Vagina (tissue), 2 donors: Measurements from ENCODE around the gene GAMT.

ENCODE experiments used
- POLR2A ChIP-seq, 2 donors: fragments of 450-650 bp; IDR thresholded peaks; one replicate each; pipeline ENCODE4 v1.6.1; 2017; ENCODE audit warnings: antibody characterized with exemption in 2 of 2, mild to moderate bottlenecking in 2 of 2, moderate library complexity in 2 of 2
- POLR2AphosphoS5 ChIP-seq, 2 donors: sonication (generic); formaldehyde crosslinking; IDR thresholded peaks; one replicate each; pipeline ENCODE4 v1.9.0; 2017; ENCODE audit warnings: antibody characterized with exemption in 2 of 2, mild to moderate bottlenecking in 2 of 2, low read depth in 1 of 2; ENCODE audit not compliant: insufficient read depth in 1 of 2
- TF ChIP-seq, protein P1 (sequence below), 3 experiments: fragments of 450-650 bp in 2 of 3; fragments of 200-600 bp in 1 of 3; sonication (generic) in 1 of 3; IDR thresholded peaks; one replicate each; pipeline ENCODE4 v1.5.1; 2017 to 2019; ENCODE audit warnings: antibody characterized with exemption in 3 of 3, mild to moderate bottlenecking in 2 of 3, moderate library complexity in 2 of 3

DNA sequence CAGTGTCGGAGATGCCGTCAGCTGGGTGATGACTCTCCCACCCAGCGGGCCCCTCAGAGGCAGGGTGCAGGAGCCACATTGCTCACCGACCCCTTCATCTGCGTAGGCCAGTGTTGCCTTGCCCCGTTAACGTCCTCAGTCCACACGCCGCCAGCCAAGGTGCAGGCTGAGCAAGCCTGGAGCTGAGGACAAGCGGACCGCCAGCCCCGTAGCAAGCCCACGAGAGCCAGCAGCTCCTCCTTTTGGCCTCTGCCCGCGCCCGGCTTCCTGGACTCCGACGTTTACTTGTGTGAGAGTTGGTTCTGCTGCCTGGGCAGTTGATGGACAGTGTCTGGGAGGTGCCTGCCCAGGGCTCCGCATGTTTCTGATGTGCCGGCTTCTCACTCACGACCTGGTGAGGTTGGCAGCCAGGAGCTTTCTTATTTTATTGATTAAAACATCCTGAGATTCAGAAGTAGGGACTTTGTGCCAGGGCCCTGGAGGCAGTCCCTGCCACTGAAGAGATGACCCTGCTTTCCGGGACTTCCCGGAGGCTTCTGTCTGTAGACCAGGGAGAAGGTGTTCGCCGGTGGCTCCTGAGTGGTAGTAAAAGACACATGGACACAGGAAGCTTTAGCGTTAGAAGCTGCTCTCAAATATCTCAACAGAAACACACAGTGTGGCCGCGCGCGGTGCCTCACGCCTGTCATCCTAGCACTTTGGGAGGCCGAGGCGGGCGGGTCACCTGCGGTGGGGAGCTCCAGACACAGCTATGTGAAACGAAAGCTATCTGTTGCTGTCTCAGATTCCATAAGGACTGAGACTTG lies 11.9 kb upstream of the GAMT start:
- TF ChIP-seq, protein P1, sequence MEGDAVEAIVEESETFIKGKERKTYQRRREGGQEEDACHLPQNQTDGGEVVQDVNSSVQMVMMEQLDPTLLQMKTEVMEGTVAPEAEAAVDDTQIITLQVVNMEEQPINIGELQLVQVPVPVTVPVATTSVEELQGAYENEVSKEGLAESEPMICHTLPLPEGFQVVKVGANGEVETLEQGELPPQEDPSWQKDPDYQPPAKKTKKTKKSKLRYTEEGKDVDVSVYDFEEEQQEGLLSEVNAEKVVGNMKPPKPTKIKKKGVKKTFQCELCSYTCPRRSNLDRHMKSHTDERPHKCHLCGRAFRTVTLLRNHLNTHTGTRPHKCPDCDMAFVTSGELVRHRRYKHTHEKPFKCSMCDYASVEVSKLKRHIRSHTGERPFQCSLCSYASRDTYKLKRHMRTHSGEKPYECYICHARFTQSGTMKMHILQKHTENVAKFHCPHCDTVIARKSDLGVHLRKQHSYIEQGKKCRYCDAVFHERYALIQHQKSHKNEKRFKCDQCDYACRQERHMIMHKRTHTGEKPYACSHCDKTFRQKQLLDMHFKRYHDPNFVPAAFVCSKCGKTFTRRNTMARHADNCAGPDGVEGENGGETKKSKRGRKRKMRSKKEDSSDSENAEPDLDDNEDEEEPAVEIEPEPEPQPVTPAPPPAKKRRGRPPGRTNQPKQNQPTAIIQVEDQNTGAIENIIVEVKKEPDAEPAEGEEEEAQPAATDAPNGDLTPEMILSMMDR (IDR thresholded peaks at IDR 0.05): no peak
- TF ChIP-seq POLR2AphosphoS5 (IDR thresholded peaks at IDR 0.05; ENCODE audit: insufficient read depth in 1 of 2, low read depth in 1 of 2): no peak
- TF ChIP-seq POLR2A (IDR thresholded peaks at IDR 0.05): no peak
